Stimulated activated CD4-positive, alpha-beta T cell treated with anti-CD3 and anti-CD28 coated beads, Interleukin-1b, Interleukin-23, amount 100 ng/mL, for 24 hours (primary cell): Measurements from ENCODE around the gene DAB1.
"Not testable (repeated sequence)": the region's sequence is repeated elsewhere in the genome, so short reads cannot be mapped to it uniquely, and the experiment has no call there.

Source experiments
- DNase-seq, 4 experiments: peaks; one replicate each; pipeline ENCODE4 v3.0.0-alpha.2; 2020; ENCODE audit warnings: low read depth in 4 of 4, low spot score in 1 of 4

DAB1 gene

DNA sequence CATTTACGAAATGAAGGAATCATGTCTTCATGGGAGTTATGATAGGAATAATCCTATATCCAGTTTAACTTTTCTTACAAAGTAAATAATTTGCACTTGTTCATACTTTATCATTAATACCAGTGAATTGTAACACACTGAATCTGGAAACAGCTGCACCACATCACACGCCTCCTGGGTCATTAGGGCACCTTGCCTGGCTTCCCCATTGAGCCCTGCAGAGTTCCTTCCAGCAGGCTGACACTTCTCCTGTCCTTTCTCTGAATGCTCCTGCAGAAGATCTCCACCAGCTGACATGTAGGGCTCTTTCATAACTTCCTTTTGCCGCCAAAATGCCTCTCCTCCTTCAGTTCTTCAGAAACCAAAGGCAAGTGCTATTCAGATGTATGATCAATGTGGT lies 201.1 kb downstream of the DAB1 start:
- DNase-seq: no peak

DNA sequence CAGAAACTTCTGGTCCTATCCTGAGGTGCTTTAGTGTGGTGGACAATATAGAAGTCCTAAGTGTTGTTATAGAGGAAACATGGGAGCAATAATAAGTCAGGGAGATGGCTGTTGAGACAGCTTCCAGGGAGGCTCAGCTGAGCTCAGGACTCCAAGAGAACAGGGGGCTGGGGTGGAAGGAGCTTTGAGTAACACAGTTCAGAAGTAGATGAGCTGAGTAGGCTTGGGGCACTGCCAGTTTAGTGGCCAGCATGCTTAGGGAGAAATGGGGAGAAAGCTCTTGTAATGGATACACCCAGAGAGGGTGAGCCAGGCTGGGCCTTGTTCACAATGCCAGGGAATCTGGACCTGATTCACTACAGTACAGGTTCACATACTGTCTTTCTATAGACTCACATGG lies 201.6 kb downstream of the DAB1 start:
- DNase-seq: no peak

DNA sequence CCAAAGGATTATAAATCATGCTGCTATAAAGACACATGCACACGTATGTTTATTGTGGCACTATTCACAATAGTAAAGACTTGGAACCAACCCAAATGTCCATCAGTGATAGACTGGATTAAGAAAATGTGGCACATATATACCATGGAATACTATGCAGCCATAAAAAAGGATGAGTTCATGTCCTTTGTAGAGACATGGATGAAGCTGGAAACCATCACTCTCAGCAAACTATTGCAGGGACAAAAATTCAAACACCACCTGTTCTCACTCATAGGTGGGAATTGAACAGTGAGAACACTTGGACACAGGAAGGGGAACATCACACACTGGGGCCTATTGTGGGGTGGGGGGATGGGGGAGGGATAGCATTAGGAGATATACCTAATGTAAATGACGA lies 203.0 kb downstream of the DAB1 start:
- not testable (repeated sequence) for DNase-seq

DNA sequence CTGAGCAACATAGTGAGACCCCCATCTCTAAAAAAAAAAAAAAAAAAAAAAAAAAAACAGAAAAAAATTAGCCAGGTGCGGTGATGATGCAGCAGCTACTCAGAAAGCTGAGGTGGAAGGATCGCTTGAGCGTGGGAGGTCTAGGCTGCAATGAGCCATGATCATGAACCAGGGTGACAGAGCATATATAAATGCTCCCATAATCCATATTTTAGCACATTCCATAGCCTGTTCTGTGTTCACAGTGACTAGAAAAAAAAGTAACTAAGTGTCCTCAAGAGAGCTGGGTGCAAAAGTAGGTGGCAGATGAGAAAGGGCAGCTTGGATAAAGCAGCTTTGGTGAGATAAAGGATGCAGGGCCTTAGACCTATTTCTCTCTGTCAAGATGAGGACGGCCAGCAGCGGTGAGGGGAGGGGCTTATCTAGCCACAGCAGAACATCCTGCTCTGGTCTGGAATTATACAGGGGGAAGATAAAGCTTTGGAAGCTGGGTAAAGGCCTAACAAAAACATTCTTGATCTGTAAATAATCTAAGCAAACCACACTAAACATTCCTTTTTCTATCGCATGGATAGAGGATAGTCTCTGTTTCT lies 205.3 kb downstream of the DAB1 start:
- DNase-seq: no peak

DNA sequence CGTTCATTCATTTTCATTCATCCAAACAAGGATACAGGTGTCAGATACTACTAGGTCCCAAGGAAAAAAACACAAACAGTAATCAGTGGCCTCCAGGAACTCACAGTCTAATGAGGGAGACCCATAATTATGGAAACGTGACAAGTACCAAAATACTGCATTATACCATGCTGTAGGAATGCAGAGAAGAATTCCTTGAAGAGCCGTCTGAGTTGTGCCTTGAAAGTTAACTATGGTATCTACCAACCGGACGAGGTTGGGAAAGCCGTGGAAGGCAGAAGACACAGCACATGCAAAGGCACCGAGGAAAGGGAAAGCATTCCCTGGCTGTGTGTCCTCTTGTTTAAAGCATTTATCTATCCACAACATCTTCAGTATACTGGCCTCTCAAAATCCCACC lies 206.0 kb downstream of the DAB1 start:
- no peak for DNase-seq

DNA sequence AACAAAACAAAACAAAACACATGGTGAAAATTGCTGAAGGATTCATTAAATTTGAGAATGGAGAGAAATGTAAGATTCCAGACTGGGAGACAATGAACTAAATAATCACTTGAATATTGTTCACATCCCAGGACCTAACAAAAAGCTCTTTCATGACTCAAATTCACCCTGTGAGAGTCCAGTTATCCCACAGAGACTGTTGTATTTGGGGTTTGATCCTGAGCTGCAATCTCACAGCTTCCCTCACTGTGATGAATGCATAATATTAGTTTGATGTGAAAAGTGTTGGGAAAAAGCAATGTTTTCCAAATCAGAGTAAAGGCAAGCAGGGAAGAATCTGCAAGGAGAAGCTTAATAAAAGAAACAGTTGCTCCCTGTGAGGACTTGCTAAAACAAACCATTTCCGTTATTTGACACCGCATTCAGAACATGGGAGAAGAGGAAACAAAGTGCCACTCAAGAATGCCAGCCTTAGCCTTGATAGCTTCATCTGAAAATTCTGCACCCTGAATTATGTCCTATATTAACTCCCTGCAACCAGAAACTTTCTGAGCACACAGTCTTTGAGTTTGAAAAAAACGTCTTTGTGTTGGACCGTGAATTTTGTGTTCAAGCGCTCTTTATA lies 208.8 kb downstream of the DAB1 start:
- no peak for DNase-seq

DNA sequence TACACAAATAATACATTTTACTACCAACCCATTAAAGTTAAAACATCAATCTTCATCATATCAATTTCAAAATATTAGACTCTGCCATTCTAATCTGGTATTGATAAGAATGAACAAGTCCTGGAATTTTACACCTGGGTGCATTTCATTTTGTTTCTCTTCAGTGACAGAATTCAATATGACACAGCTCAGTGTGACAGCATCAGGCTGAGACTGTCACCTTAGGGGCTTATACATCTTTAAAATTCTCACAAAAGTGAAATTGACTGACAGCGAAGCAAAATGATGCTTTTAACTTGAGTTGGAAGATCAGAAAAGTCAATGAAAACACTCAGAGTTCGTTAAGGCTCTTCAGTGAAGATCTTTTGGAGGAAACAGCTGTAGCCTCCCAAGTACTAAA lies 213.0 kb downstream of the DAB1 start:
- DNase-seq: no peak

DNA sequence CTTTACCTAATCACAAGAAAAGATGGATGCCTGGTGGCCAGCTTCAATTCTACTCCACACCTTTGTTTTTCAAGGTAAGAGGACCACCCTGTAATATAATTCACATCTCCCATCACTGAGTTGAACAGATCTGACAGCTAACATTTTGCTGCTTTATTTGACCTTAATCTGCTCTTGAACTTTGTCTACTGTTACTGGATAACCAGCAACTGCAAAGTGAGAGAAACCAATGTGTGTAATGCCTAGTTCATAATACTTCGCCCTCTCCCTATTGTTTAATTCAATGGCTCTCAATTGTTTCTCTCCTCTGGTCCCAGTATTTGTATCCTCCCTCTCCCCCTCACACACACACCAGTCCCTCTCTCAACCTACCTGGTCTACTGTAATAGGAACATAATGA lies 214.4 kb downstream of the DAB1 start:
- DNase-seq: no peak

DNA sequence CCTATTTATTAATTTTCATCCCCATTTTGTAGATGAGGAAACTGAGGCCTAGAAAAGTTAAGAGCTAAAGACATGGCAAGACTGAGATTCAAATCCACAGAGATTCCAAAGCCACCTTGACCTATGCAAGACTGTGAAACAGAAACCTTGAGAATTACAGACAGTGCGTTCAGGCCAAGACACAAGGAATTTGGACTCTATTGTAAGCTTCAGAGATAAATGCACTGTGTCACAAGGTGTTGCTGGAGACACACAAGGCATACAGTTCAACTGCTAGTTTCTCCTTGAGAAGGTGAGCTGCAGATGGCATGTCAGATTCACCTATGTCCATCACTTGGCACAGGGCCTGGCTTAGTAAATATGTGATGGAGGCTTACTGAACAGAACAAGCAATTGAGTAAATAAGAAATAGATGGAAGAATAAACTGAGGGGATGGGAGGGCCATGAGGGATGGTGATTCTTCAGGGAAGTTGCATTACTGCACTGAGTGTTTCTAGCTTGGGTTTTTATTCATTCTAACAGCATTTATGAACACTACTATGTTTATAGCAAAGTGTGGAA lies 215.0 kb downstream of the DAB1 start:
- DNase-seq: no peak

DNA sequence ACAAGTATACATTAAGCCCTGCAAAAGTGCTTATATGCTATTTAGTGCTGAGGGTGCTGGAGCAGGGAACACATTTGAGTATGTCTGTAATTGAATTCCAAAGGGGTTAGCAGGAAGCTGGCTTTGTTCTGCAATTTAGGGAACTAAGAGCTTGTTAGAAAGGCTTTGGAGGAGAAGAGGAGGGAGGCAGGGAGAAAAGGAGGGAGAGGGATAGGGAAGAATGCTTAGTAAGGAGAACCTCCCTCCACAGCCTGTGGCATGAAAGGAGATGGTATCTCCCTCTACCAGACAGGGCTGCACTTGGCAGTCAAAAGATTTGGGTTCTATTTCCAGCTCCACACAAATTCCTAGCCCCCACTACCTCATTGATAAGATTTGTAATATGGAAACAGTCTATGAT lies 217.8 kb downstream of the DAB1 start:
- DNase-seq: no peak

DNA sequence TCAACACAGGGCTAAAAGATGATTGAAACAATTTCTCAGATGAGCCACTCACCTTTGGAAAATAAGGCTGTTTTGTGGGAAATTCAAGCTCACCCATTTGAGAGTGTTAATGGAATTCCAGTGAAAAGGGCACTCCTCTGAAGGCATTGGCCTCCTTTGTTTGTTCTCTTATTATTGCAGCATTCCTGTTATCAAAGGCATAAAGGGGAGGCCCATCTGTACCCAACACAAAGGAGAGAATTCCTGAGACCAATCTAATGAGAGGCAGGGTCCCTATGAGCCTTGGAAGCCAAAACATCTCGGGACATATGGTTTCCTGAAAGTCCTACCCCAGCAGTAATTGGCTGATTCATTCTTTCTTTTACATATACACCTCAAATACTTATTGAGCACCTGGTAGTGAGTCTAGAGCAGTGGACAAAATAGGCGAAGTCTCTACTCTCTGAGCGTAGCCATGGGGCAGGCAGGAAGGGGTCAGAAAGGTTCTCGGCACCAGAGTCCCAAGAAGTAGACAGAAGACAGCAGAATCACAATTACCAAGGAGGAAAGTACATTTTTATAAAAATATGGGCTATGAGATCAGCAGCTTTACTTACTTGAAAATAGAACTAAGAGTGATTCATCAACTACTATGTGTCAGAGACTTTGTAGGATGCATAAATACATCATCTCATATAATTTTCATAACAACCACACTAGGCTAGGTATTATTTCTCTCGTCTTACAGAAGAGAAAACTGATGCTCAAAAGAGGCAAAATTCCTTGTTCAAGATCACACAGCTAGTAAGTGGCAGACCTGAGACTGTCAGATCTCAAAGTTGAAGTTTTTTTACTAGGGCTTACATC lies 218.7 kb downstream of the DAB1 start:
- DNase-seq: no peak

DNA sequence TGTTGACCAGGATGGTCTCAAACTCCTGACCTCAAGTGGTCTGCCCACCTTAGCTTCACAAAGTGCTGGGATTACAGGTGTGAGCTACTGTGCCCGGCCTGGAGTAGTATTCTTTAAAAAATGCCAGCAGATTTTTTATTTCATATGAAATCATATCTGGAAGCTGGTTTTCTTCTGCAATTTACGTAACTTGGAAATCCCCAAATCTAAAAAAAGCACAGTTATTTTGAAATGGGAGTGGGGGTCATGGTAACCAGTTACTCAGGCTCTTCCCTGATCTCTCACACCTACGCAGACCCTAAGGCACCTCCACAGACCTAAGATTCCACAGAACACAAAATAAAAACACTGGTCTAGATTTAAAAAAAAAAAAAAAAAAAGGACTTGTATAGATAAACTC lies 219.8 kb downstream of the DAB1 start:
- no peak for DNase-seq

DNA sequence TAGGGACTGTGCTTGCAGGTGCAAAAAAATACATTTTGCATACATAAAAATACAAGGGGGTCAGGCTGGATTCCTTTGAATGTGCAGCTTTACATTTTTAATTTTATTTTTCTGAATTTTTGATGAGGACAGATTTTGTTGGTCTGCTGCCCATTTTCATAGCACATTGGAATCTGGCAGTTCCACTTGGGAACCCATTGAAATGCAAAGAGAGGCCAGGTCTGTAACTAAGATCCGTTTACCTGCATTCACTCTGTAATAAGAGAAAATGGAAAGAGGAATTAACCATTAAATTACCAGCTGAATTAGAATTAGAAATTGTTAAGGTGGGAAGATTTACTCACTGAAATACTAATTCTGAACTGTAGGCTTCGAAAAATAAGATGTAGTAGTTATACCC lies 221.6 kb downstream of the DAB1 start:
- DNase-seq: no peak

DNA sequence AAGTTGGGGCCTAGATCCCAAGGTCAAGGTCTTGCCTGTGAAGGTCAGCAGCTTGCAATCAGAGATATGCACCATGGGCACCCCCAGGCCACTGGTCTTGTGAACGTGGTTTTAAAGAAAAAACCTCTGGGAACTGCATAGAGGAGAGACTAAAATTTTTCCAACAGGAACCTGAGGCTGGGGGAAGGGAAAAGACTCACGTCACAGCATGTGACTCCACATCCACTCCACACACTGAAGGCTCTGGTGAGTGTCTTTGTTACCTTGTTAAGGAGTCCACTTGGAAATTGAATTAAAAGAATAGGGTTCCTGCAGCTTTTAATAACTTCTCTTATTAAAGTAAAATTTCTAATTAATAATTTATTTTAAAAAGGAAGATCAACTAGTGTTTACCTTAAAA lies 224.9 kb downstream of the DAB1 start:
- DNase-seq: no peak

DNA sequence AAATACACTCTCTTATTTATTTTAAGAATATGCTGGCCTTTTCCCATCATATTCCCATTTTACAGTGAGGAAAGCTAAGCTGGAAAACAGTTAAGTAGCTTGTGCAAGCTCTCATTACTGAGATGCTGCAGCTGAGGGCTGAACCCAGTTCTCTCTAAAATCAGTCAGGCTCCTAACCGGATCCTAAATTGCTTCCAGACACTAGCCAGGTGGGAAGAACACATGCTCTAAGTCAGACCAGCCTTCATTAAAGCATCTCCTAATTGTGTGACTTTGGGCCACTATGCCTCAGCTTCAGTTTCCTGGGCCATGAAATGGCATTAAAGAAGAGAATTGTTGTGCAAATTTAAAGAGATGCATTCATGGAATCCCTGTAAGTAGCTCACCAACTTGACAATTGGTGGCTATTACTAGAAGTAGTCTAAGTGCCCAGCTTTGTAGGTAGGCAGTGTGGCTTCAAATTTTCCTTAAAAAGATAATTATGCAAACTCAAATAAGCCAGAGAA lies 228.4 kb downstream of the DAB1 start:
- DNase-seq: no peak

DNA sequence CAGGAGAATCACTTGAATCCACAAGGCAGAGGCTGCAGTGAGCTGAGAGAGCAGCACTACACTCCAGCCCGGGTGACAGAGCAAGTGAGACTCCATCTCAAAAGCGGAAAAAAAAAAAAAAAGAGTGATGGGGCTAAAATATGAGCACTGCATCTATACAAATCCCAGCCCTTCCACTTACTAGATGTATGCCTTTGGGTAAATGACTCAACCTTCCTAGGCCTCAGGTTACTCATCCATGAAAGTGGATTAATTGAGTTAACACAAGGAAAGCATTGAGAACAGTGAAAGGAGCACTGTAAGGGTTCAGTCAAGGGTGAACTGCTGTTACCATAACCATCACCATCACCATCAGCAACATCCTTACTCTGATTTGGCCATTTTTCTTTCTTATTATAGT lies 231.6 kb downstream of the DAB1 start:
- DNase-seq: no peak

DNA sequence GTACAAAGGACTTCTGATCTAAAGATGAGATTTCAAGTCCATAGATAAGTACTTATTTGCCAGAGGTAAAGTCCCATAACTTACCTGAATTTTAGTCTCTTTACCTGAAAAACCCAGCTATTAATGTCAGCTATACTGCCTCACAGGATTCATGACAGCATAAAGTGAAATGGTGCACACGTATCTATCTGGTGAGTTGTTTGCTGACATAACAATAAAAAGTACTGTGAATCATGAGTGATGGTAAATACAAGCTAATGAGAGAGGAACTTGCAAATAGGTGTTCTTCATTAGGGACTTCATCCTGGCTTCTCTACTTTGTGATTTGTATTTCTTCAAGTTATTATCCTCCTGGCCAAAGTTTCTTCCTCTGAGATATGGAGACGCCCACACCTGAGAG lies 233.0 kb downstream of the DAB1 start:
- DNase-seq: no peak

DNA sequence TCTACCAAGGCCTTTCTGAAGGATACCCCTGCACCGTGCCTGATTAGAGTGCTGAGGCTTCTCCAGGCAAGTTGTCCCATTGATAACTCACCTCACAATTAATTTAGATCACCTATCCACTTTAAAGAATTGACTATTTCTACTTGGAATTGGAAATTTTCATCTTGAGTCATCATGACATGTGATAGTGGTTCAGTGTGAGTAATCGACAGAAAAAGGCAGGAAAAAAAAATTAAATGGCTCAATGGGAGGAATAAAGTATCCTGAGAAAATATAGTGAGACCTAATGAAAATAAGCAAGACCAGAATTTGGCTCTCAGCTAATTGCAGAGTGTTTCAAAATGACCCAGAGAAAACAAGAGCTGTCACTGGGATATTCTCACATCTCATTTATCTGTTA lies 235.7 kb downstream of the DAB1 start:
- DNase-seq: no peak

DNA sequence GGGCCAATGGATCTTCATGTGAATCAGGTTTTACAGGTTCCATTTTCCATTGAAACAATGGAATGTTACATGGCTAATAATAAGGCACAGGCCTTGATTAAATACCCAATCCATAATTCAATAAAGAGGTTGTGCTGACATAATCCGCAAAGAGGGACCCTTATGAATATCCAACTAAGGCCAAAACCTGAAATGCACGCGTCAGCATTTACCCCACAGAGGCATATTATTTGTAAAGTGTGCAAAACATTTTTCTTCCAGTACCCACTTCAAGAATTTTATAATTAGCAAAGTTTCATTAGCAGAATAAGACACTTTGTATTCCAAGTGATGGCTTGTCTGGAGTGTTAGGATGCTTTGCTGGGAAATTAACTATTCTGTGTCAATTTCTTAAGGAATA lies 237.4 kb downstream of the DAB1 start:
- DNase-seq: no peak

DNA sequence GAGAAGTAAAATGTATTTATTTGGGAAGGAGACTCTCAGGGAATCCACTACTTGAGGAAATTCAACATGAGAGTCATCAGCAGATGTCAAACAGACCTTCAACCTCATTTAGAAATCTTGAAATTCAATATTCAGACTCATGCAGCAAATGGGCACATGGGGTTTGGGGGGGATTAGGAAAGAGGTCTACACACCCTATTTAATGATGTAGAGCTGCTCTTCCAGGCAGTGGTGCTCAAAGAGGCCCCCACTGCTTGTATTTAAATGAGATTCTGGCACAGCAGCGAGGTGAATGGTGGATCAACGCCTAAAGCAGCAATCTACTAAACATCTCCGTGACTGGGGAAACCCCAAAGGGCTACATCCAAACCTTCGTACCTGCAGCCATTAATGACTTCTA lies 244.9 kb downstream of the DAB1 start:
- DNase-seq: no peak

DNA sequence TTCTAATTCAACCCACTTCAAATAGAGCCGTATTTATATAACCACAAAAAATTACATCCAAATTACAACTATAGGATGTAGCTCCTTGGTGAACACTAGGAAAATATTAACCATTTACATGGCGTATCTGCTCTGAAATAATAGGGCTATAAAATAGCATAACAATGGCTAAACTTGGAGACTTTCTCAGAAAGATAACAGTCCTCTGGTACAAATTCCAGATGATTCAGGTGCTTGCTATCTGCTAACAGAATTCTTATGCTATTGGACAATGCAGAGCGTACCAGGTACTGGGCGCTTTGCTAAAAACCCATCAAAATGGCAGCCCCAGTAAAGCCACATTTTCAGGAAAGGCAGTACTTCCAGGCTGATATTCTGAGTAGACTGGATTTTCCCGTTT lies 248.4 kb downstream of the DAB1 start:
- DNase-seq: no peak

DNA sequence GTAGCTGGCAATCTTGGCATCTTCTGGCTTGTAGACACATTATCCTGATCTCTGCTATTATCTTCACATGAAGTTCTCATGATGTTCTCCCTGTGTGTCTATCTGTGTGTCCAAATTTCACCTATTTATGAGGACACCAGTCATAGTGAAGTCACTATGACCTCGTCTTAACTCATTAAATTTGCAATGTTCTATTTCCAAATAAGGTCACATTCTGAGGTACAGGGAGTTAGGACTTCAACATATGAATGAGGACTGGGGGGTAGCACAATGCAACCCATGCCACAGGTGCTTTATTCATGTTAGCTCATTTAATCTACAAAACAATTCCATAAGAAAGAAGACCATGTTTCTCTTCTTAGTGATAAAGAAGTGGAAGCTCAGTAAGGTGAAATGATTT lies 251.8 kb downstream of the DAB1 start:
- DNase-seq: no peak
